Neural crest cell (in vitro differentiated cells): ENCODE data around the gene FYTTD1. TPM values are rescaled to one million over a fixed set of nuclear protein-coding genes. Genes with fewer than 3 reads are reported as not detected.
A peak's percentile ranks its signal among the peaks of the same experiment; 100 is the strongest.

Experiments
- DNase-seq: peaks from one replicate; pipeline ENCODE4 v3.0.0; 2021; ENCODE audit warnings: low read depth, mixed read lengths, low spot score
- H3K27ac Mint-ChIP-seq: one replicate; pipeline ENCODE4 v1.8.0; 2021; ENCODE audit warnings: mild to moderate bottlenecking, mixed read lengths; ENCODE audit not compliant: unreplicated experiment
- H3K27me3 Mint-ChIP-seq: 2 replicates; pipeline ENCODE4 v1.8.0; 2021; ENCODE audit warnings: low read depth, mild to moderate bottlenecking, mixed read lengths
- H3K36me3 Mint-ChIP-seq: 2 replicates; pipeline ENCODE4 v1.8.0; 2021; ENCODE audit warnings: low read depth, mild to moderate bottlenecking, mixed read lengths
- H3K4me1 Mint-ChIP-seq: 2 replicates; pipeline ENCODE4 v1.8.0; 2021; ENCODE audit warnings: mixed read lengths
- H3K4me3 Mint-ChIP-seq: one replicate; pipeline ENCODE4 v1.8.0; 2021; ENCODE audit warnings: mild to moderate bottlenecking, mixed read lengths
- H3K9me3 Mint-ChIP-seq: 2 replicates; pipeline ENCODE4 v1.8.0; 2021; ENCODE audit warnings: mixed read lengths
- total RNA-seq: library from RNA; stranded (reverse); gene quantifications from 2 replicates; pipeline ENCODE4 v1.2.1, GENCODE V29; 2021
- TF ChIP-seq, protein P1 (sequence below): fragments of 200-600 bp; sonication (generic); conservative IDR thresholded peaks from 2 replicates; pipeline ENCODE4 v1.5.0; 2021; ENCODE audit warnings: antibody characterized with exemption, mild to moderate bottlenecking

The FYTTD1 gene
- total RNA-seq, 1 donor from 2014 or later, result 52.5 TPM

DNA sequence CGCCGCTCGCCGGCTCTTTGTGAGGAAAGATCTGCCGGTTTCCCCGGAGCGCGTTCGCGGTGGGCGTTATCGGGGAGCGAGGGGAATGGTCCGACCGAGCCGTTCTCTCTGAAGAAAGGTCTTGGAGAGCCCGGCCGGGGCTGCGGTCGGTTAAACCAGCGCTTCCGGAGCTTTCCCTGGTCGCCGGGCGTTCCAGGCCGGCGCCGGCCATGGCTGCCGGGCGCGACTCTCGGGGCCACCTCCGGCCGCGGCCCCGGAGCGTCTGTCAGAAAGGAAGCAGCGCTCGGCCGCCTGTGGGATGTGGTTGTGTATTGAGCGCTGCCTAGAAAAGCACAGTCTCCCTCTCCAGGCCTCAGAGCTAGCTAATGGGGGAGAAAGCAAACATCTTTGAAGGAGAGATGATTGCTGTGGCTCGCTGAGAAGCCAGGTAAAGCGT lies 731 bp downstream of the FYTTD1 start:
- Mint-ChIP-seq H3K27me3 (no peaks in the 10 kb centered on the region), H3K36me3 (no peaks in the 10 kb centered on the region), H3K4me1 (peaks cover 43% of the 10 kb centered on the region), H3K4me3 (peak overlapping the region; percentile 92), H3K27ac (peak overlapping the region; percentile 25), H3K9me3 (no peaks in the 10 kb centered on the region)
- TF ChIP-seq, protein P1, sequence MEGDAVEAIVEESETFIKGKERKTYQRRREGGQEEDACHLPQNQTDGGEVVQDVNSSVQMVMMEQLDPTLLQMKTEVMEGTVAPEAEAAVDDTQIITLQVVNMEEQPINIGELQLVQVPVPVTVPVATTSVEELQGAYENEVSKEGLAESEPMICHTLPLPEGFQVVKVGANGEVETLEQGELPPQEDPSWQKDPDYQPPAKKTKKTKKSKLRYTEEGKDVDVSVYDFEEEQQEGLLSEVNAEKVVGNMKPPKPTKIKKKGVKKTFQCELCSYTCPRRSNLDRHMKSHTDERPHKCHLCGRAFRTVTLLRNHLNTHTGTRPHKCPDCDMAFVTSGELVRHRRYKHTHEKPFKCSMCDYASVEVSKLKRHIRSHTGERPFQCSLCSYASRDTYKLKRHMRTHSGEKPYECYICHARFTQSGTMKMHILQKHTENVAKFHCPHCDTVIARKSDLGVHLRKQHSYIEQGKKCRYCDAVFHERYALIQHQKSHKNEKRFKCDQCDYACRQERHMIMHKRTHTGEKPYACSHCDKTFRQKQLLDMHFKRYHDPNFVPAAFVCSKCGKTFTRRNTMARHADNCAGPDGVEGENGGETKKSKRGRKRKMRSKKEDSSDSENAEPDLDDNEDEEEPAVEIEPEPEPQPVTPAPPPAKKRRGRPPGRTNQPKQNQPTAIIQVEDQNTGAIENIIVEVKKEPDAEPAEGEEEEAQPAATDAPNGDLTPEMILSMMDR, result peak; percentile 12
- peak; percentile 46 for DNase-seq

DNA sequence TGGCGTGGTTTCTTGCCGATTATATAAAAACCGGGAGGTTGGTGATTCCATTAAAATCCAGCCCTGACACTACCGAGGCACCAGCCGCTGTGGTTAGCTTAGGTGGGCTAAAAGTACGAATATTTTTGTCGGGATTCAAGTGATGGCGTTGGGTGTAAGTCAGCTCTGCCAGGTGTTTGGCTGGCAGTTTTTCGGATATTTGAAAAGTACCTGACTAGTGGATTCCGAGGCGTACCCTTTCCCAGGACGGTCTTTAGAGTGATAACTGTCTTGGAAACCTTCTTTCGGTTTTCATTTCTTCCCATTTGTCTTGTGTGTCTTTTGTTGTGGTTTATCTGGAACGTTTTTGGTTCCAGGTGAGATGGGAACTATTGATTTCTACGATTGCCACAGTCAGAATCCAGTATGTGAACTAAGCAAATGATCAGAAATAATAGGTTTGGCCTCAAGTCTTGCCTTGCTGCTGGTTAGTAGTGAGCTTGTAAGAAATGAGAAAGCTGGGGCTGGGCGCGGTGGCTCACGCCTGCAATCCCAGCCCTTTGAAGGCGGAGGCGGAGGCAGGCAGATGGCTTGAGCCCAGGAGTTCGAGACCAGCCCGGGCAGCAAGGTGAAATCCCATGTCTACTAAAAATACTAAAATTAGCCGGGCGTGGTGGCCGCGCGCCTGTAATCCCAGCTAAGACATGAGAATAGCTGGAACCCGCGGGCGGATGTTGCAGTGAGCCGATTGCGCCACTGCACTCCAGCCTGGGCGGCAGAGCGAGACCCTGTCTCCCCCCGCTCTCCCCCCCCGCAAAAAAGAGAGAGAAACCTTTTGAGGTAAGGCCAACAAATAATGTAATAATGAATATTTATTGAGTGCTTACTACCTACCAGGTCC lies 1.4 kb downstream of the FYTTD1 start:
- H3K9me3 Mint-ChIP-seq, result no peaks in the 10 kb centered on the region
- peaks cover 43% of the 10 kb centered on the region for H3K4me1 Mint-ChIP-seq
- H3K27me3 Mint-ChIP-seq, result no peaks in the 10 kb centered on the region
- peak overlapping the region; percentile 92 for H3K4me3 Mint-ChIP-seq
- peak overlapping the region; percentile 25 for H3K27ac Mint-ChIP-seq
- peak; percentile 5 for DNase-seq
- no peaks in the 10 kb centered on the region for H3K36me3 Mint-ChIP-seq
- TF ChIP-seq, protein P1, result no peak

DNA sequence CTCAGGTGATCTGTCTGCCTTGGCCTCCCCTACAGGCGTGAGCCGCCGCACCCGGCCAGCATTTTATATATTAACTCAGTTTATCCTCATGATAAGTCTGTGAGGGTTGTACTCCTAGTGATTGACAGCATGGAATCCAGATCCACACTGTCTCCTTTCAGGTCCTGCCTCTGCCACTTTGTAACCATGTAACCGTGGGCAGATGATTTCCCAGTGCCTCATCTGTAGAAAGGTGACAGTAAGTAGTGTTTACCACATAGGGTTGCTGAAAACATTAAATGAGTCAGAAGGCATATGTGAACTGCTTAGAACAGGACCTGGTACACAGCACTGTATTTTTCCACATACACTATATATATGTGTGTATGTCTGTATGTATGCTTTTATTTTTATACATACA lies 2.4 kb downstream of the FYTTD1 start:
- TF ChIP-seq, protein P1, result no peak
- no peak for DNase-seq
- Mint-ChIP-seq H3K4me1 (peaks cover 40% of the 10 kb centered on the region), H3K27me3 (no peaks in the 10 kb centered on the region), H3K9me3 (no peaks in the 10 kb centered on the region), H3K27ac (no peak overlapping the region), H3K36me3 (peaks cover 3% of the 10 kb centered on the region), H3K4me3 (peak overlapping the region; percentile 88)

DNA sequence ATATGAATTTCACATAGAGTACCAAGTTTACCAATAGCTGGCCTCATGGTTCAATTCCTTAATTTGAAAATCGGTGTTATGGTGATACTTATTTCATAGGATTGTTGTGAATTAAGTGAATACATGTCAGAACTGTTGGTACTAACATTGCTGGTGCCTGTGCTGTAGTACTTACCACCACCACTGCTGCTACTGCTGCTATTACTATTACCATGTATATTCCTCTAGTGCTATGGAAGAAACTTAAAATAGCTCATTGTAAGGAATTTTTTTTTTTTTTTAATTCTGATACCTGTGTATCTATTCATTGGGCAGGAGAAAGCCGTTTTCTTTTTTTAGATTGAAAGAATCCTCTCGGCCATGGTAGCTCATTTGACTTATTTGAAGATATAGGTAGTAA lies 3.6 kb downstream of the FYTTD1 start:
- Mint-ChIP-seq H3K36me3 (peaks cover 3% of the 10 kb centered on the region), H3K4me3 (peak overlapping the region; percentile 84), H3K27me3 (no peaks in the 10 kb centered on the region), H3K4me1 (peaks cover 39% of the 10 kb centered on the region), H3K9me3 (no peaks in the 10 kb centered on the region), H3K27ac (no peak overlapping the region)
- no peak for DNase-seq
- TF ChIP-seq, protein P1, result peak; percentile 44

DNA sequence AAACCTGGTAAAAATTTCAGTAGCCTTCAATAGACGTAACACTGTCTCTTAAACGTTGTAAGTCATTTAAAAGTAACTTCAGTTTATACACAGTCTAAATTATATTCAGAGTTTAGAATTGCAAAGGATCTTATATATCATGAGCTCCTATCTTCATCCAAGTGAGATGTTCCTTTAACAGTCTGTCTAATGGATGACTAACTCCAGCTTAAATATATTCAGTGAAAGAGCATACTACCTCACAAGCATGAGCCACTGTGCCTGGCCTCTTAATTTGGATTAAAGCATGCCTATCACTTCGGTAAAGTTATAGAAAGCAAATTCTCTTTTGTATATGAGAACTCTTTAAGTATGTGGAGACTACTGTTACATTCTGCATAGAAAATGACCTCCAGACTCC lies 7.0 kb downstream of the FYTTD1 start:
- Mint-ChIP-seq H3K9me3 (no peaks in the 10 kb centered on the region), H3K4me1 (peaks cover 17% of the 10 kb centered on the region), H3K27me3 (no peaks in the 10 kb centered on the region), H3K27ac (no peak overlapping the region), H3K36me3 (peaks cover 3% of the 10 kb centered on the region), H3K4me3 (no peak overlapping the region)
- TF ChIP-seq, protein P1, result no peak
- DNase-seq, result no peak
